Testis (tissue), 3 donors: ENCODE data around the gene SPRYD4. TPM values are rescaled to one million over a fixed set of nuclear protein-coding genes. Genes with fewer than 3 reads are reported as not detected.

Experiments used
- DNase-seq: peaks from one replicate; pipeline ENCODE4 v3.0.0-alpha.2; 2019
- H3K27ac ChIP-seq, 2 donors: fragments of 200-600 bp; sonication (generic); one replicate each; pipeline ENCODE4 v1.5.1; 2019
- H3K27me3 ChIP-seq: fragments of 200-600 bp; sonication (generic); one replicate; pipeline ENCODE4 v1.5.1; 2019
- H3K36me3 ChIP-seq: fragments of 200-600 bp; sonication (generic); one replicate; pipeline ENCODE4 v1.5.1; 2017; ENCODE audit warnings: low read depth; ENCODE audit errors: missing control alignments
- H3K4me1 ChIP-seq: fragments of 200-600 bp; sonication (generic); one replicate; pipeline ENCODE4 v1.5.1; 2019
- H3K4me3 ChIP-seq, 2 donors: fragments of 200-600 bp; sonication (generic); one replicate each; pipeline ENCODE4 v1.5.1; 2017 to 2019
- H3K9me3 ChIP-seq: fragments of 200-600 bp; sonication (generic); one replicate; pipeline ENCODE4 v1.5.1; 2017
- CTCF ChIP-seq, 3 experiments: fragments of 450-650 bp in 2 of 3; fragments of 200-600 bp in 1 of 3; sonication (generic) in 1 of 3; IDR thresholded peaks; one replicate each; pipeline ENCODE4 v1.5.1; 2016 to 2019; ENCODE audit warnings: antibody characterized with exemption in 3 of 3, mild to moderate bottlenecking in 2 of 3, moderate library complexity in 1 of 3
- POLR2A ChIP-seq: fragments of 450-650 bp; IDR thresholded peaks from one replicate; pipeline ENCODE4 v1.6.1; 2017; ENCODE audit warnings: antibody characterized with exemption, mild to moderate bottlenecking, moderate library complexity
- WGBS, 2 donors: methylation state at CpG; one replicate each; pipeline ENCODE4 v1.1.5; 2018; 5-methylcytosine and 5-hydroxymethylcytosine counted together
- intact Hi-C: fragments of 100-400 bp; cut with DNase I; formaldehyde crosslinking; loops from one replicate; pipeline ENCODE4 v1.15.1; 2023; ENCODE audit warnings: low total_unique reads
- polyA plus RNA-seq: library from polyadenylated mRNA; stranded (reverse); fragments of 350-450 nt; fragmentation: Illumina TruSeq; extraction: RNeasy Lipid Tissue Mini Kit (QIAGEN cat#74804); gene quantifications from one replicate; pipeline ENCODE4 v1.2.3, GENCODE V29; 2014; ENCODE audit warnings: low read depth, low replicate concordance; ENCODE audit not compliant: insufficient read depth
- total RNA-seq, 2 donors: library from RNA; depleted of rRNA; stranded (reverse); fragments of >200 nt; gene quantifications; one replicate each; pipeline ENCODE4 v1.2.3, GENCODE V29; 2016

The SPRYD4 gene
- total and polyA plus RNA-seq, 3 donors from 2014 or later: 2.6 to 6.9 (median 6.8) TPM

- Histone ChIP-seq H3K27ac (no peak overlapping the region), H3K27me3 (no peaks in the 10 kb centered on the region), H3K36me3 (no peaks in the 10 kb centered on the region), H3K4me1 (no peaks in the 10 kb centered on the region), H3K9me3 (no peaks in the 10 kb centered on the region), H3K4me3 (no peak overlapping the region)
- 86 to 91% methylated on average over 4 of the region's 4 CpGs for WGBS, 2 donors
- intact Hi-C loops: no loop called here
- DNase-seq: no peak
- TF ChIP-seq POLR2A (no peak), CTCF (IDR thresholded peaks at IDR 0.05) (no peak)
These were observed 10.6 kb upstream of the SPRYD4 start for GRCh38 chr12:56457817-56458216.

GRCh38 chr12:56461235-56462159 lies 6.9 kb upstream of the SPRYD4 start:
- Histone ChIP-seq H3K36me3 (no peaks in the 10 kb centered on the region), H3K27me3 (no peaks in the 10 kb centered on the region), H3K4me3 (no peak overlapping the region), H3K27ac (no peak overlapping the region), H3K9me3 (no peaks in the 10 kb centered on the region), H3K4me1 (no peaks in the 10 kb centered on the region)
- DNase-seq: no peak
- TF ChIP-seq CTCF (IDR thresholded peaks at IDR 0.05) (no peak), POLR2A (no peak)
- 81 to 86% methylated on average over 11 of the region's 11 CpGs for WGBS, 2 donors
- intact Hi-C loops: no loop called here

- Histone ChIP-seq H3K4me1 (no peaks in the 10 kb centered on the region), H3K27me3 (no peaks in the 10 kb centered on the region), H3K36me3 (no peaks in the 10 kb centered on the region), H3K27ac (no peak overlapping the region), H3K4me3 (no peak overlapping the region), H3K9me3 (no peaks in the 10 kb centered on the region)
- DNase-seq: no peak
- intact Hi-C loops: no loop called here
- TF ChIP-seq POLR2A (no peak), CTCF (IDR thresholded peaks at IDR 0.05) (no peak)
These were observed 5.8 kb upstream of the SPRYD4 start for GRCh38 chr12:56462565-56462964.

- H3K4me1 ChIP-seq: peaks cover 11% of the 10 kb centered on the region
- intact Hi-C loops: no loop called here
- WGBS, 2 donors: 30% methylated on average over 16 to 19 of the region's 19 CpGs
- peak; percentile 60 for DNase-seq
- TF ChIP-seq POLR2A: no peak
- no peak for TF ChIP-seq CTCF (IDR thresholded peaks at IDR 0.05)
- peak overlapping the region; percentile 80 for H3K4me3 ChIP-seq
- H3K27me3 ChIP-seq: no peaks in the 10 kb centered on the region
- H3K36me3 ChIP-seq: no peaks in the 10 kb centered on the region
- H3K27ac ChIP-seq: peak overlapping the region; percentile 80 to 83
- no peaks in the 10 kb centered on the region for H3K9me3 ChIP-seq
These were observed 891 bp downstream of the SPRYD4 start for GRCh38 chr12:56469007-56469930.
